ENCODE data around the gene ATP1B3.
"Not testable (repeated sequence)": the region's sequence is repeated elsewhere in the genome, so short reads cannot be mapped to it uniquely, and the experiment has no call there.

Gene ATP1B3

GRCh38 chr3:141846050-141846433 is 30.4 kb upstream of the ATP1B3 start:
- Histone ChIP-seq H3K9ac (ENCODE audit: low read length) (no peak overlapping the region), H3K27ac (ENCODE audit: low read depth, low read length) (no peak overlapping the region), H3K4me1 (ENCODE audit: insufficient read depth, low read length) (no peaks in the 10 kb centered on the region), H3K9me3 (ENCODE audit: low read length) (no peaks in the 10 kb centered on the region), H3K27me3 (ENCODE audit: control insufficient read depth in 1 of 2, insufficient read depth in 2 of 2, low read length in 2 of 2) (no peaks in the 10 kb centered on the region), H3K4me3 (ENCODE audit: low read depth in 1 of 2, low read length in 2 of 2) (no peak overlapping the region), H3K36me3 (ENCODE audit: insufficient read depth, low read length) (no peaks in the 10 kb centered on the region)

- H3K27ac ChIP-seq (ENCODE audit: low read depth, low read length); H3K9me3 ChIP-seq (ENCODE audit: low read length); H3K4me3 ChIP-seq (ENCODE audit: low read depth in 1 of 2, low read length in 2 of 2); H3K9ac ChIP-seq (ENCODE audit: low read length); H3K27me3 ChIP-seq (ENCODE audit: control insufficient read depth in 1 of 2, insufficient read depth in 2 of 2, low read length in 2 of 2); H3K4me1 ChIP-seq (ENCODE audit: insufficient read depth, low read length); H3K36me3 ChIP-seq (ENCODE audit: insufficient read depth, low read length): not testable (repeated sequence)
Observed at GRCh38 chr3:141848159-141848748, 28.2 kb upstream of the ATP1B3 start.

- no peak overlapping the region for H3K4me3 ChIP-seq (ENCODE audit: low read depth in 1 of 2, low read length in 2 of 2)
- no peaks in the 10 kb centered on the region for H3K9me3 ChIP-seq (ENCODE audit: low read length)
- no peak overlapping the region for H3K27ac ChIP-seq (ENCODE audit: low read depth, low read length)
- H3K27me3 ChIP-seq (ENCODE audit: control insufficient read depth in 1 of 2, insufficient read depth in 2 of 2, low read length in 2 of 2), result no peaks in the 10 kb centered on the region
- no peaks in the 10 kb centered on the region for H3K4me1 ChIP-seq (ENCODE audit: insufficient read depth, low read length)
- no peaks in the 10 kb centered on the region for H3K36me3 ChIP-seq (ENCODE audit: insufficient read depth, low read length)
- H3K9ac ChIP-seq (ENCODE audit: low read length), result no peak overlapping the region
Observed at GRCh38 chr3:141849056-141849815, 27.2 kb upstream of the ATP1B3 start.

GRCh38 chr3:141851411-141851810 is 25.0 kb upstream of the ATP1B3 start:
- H3K4me1 ChIP-seq (ENCODE audit: insufficient read depth, low read length), result no peaks in the 10 kb centered on the region
- no peak overlapping the region for H3K4me3 ChIP-seq (ENCODE audit: low read depth in 1 of 2, low read length in 2 of 2)
- H3K27me3 ChIP-seq (ENCODE audit: control insufficient read depth in 1 of 2, insufficient read depth in 2 of 2, low read length in 2 of 2), result no peaks in the 10 kb centered on the region
- no peak overlapping the region for H3K9ac ChIP-seq (ENCODE audit: low read length)
- no peaks in the 10 kb centered on the region for H3K9me3 ChIP-seq (ENCODE audit: low read length)
- H3K27ac ChIP-seq (ENCODE audit: low read depth, low read length), result no peak overlapping the region
- H3K36me3 ChIP-seq (ENCODE audit: insufficient read depth, low read length), result no peaks in the 10 kb centered on the region

GRCh38 chr3:141853081-141853601 is 23.3 kb upstream of the ATP1B3 start:
- Histone ChIP-seq H3K4me1 (ENCODE audit: insufficient read depth, low read length) (no peaks in the 10 kb centered on the region), H3K9me3 (ENCODE audit: low read length) (no peaks in the 10 kb centered on the region), H3K27me3 (ENCODE audit: control insufficient read depth in 1 of 2, insufficient read depth in 2 of 2, low read length in 2 of 2) (no peaks in the 10 kb centered on the region), H3K27ac (ENCODE audit: low read depth, low read length) (no peak overlapping the region), H3K4me3 (ENCODE audit: low read depth in 1 of 2, low read length in 2 of 2) (no peak overlapping the region), H3K36me3 (ENCODE audit: insufficient read depth, low read length) (no peaks in the 10 kb centered on the region), H3K9ac (ENCODE audit: low read length) (no peak overlapping the region)

GRCh38 chr3:141853629-141854168 is 22.7 kb upstream of the ATP1B3 start:
- no peaks in the 10 kb centered on the region for H3K4me1 ChIP-seq (ENCODE audit: insufficient read depth, low read length)
- H3K27me3 ChIP-seq (ENCODE audit: control insufficient read depth in 1 of 2, insufficient read depth in 2 of 2, low read length in 2 of 2), result no peaks in the 10 kb centered on the region
- no peaks in the 10 kb centered on the region for H3K36me3 ChIP-seq (ENCODE audit: insufficient read depth, low read length)
- no peak overlapping the region for H3K9ac ChIP-seq (ENCODE audit: low read length)
- H3K9me3 ChIP-seq (ENCODE audit: low read length), result no peaks in the 10 kb centered on the region
- no peak overlapping the region for H3K4me3 ChIP-seq (ENCODE audit: low read depth in 1 of 2, low read length in 2 of 2)
- no peak overlapping the region for H3K27ac ChIP-seq (ENCODE audit: low read depth, low read length)

- no peaks in the 10 kb centered on the region for H3K27me3 ChIP-seq (ENCODE audit: control insufficient read depth in 1 of 2, insufficient read depth in 2 of 2, low read length in 2 of 2)
- no peaks in the 10 kb centered on the region for H3K9me3 ChIP-seq (ENCODE audit: low read length)
- no peak overlapping the region for H3K4me3 ChIP-seq (ENCODE audit: low read depth in 1 of 2, low read length in 2 of 2)
- no peaks in the 10 kb centered on the region for H3K36me3 ChIP-seq (ENCODE audit: insufficient read depth, low read length)
- H3K27ac ChIP-seq (ENCODE audit: low read depth, low read length), result no peak overlapping the region
- no peaks in the 10 kb centered on the region for H3K4me1 ChIP-seq (ENCODE audit: insufficient read depth, low read length)
- no peak overlapping the region for H3K9ac ChIP-seq (ENCODE audit: low read length)
Observed at GRCh38 chr3:141854599-141854998, 21.8 kb upstream of the ATP1B3 start.

GRCh38 chr3:141858312-141858711 is 18.1 kb upstream of the ATP1B3 start:
- H3K4me3 ChIP-seq (ENCODE audit: low read depth in 1 of 2, low read length in 2 of 2), result no peak overlapping the region
- H3K4me1 ChIP-seq (ENCODE audit: insufficient read depth, low read length), result no peaks in the 10 kb centered on the region
- no peaks in the 10 kb centered on the region for H3K27me3 ChIP-seq (ENCODE audit: control insufficient read depth in 1 of 2, insufficient read depth in 2 of 2, low read length in 2 of 2)
- H3K36me3 ChIP-seq (ENCODE audit: insufficient read depth, low read length), result no peaks in the 10 kb centered on the region
- H3K9ac ChIP-seq (ENCODE audit: low read length), result no peak overlapping the region
- no peaks in the 10 kb centered on the region for H3K9me3 ChIP-seq (ENCODE audit: low read length)
- no peak overlapping the region for H3K27ac ChIP-seq (ENCODE audit: low read depth, low read length)

GRCh38 chr3:141859651-141860050 is 16.8 kb upstream of the ATP1B3 start:
- no peaks in the 10 kb centered on the region for H3K36me3 ChIP-seq (ENCODE audit: insufficient read depth, low read length)
- H3K9ac ChIP-seq (ENCODE audit: low read length), result no peak overlapping the region
- no peaks in the 10 kb centered on the region for H3K4me1 ChIP-seq (ENCODE audit: insufficient read depth, low read length)
- H3K4me3 ChIP-seq (ENCODE audit: low read depth in 1 of 2, low read length in 2 of 2), result no peak overlapping the region
- no peaks in the 10 kb centered on the region for H3K9me3 ChIP-seq (ENCODE audit: low read length)
- H3K27me3 ChIP-seq (ENCODE audit: control insufficient read depth in 1 of 2, insufficient read depth in 2 of 2, low read length in 2 of 2), result no peaks in the 10 kb centered on the region
- no peak overlapping the region for H3K27ac ChIP-seq (ENCODE audit: low read depth, low read length)

- Histone ChIP-seq H3K27me3 (ENCODE audit: control insufficient read depth in 1 of 2, insufficient read depth in 2 of 2, low read length in 2 of 2) (no peaks in the 10 kb centered on the region), H3K27ac (ENCODE audit: low read depth, low read length) (no peak overlapping the region), H3K4me1 (ENCODE audit: insufficient read depth, low read length) (no peaks in the 10 kb centered on the region), H3K9ac (ENCODE audit: low read length) (no peak overlapping the region), H3K36me3 (ENCODE audit: insufficient read depth, low read length) (no peaks in the 10 kb centered on the region), H3K9me3 (ENCODE audit: low read length) (no peaks in the 10 kb centered on the region), H3K4me3 (ENCODE audit: low read depth in 1 of 2, low read length in 2 of 2) (no peak overlapping the region)
Observed at GRCh38 chr3:141860086-141860669, 16.3 kb upstream of the ATP1B3 start.

- H3K9ac ChIP-seq (ENCODE audit: low read length), result no peak overlapping the region
- H3K27me3 ChIP-seq (ENCODE audit: control insufficient read depth in 1 of 2, insufficient read depth in 2 of 2, low read length in 2 of 2), result no peaks in the 10 kb centered on the region
- no peak overlapping the region for H3K4me3 ChIP-seq (ENCODE audit: low read depth in 1 of 2, low read length in 2 of 2)
- no peaks in the 10 kb centered on the region for H3K36me3 ChIP-seq (ENCODE audit: insufficient read depth, low read length)
- no peak overlapping the region for H3K27ac ChIP-seq (ENCODE audit: low read depth, low read length)
- H3K4me1 ChIP-seq (ENCODE audit: insufficient read depth, low read length), result no peaks in the 10 kb centered on the region
- no peaks in the 10 kb centered on the region for H3K9me3 ChIP-seq (ENCODE audit: low read length)
Observed at GRCh38 chr3:141860766-141861513, 15.5 kb upstream of the ATP1B3 start.

Data from muscle layer of colon (tissue), 2 donors.